Suprapubic skin (tissue), 3 donors: Measurements from ENCODE around the gene CST4.

ENCODE experiments used
- POLR2AphosphoS5 ChIP-seq, 3 donors: sonication (generic); formaldehyde crosslinking; IDR thresholded peaks; one replicate each; pipeline ENCODE4 v1.6.1; 2017; ENCODE audit warnings: antibody characterized with exemption in 3 of 3
- TF ChIP-seq, protein P1 (sequence below), 2 donors: fragments of 200-600 bp in 1 of 2; fragments of 450-650 bp in 1 of 2; sonication (generic) in 1 of 2; IDR thresholded peaks; one replicate each; pipeline ENCODE4 v1.5.1; 2016 to 2019; ENCODE audit warnings: antibody characterized with exemption in 2 of 2, mild to moderate bottlenecking in 1 of 2, moderate library complexity in 1 of 2

DNA sequence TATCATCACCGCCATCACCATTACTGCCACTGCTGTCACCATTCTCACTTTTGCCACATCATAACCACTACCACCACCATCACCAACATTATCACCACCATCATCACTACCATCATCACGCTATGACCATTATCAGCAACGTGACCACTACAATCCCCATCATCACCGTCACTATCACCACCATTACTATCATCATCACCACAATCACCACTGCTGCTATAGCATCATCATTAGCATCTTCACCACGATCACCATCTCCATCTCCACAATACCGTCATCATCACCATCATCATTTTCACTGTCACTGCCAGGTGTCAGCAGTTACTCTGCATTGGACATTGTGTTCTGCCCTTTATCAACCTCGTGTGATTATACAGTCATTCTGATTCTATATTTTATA, 19.0 kb downstream of the CST4 start:
- TF ChIP-seq, protein P1, sequence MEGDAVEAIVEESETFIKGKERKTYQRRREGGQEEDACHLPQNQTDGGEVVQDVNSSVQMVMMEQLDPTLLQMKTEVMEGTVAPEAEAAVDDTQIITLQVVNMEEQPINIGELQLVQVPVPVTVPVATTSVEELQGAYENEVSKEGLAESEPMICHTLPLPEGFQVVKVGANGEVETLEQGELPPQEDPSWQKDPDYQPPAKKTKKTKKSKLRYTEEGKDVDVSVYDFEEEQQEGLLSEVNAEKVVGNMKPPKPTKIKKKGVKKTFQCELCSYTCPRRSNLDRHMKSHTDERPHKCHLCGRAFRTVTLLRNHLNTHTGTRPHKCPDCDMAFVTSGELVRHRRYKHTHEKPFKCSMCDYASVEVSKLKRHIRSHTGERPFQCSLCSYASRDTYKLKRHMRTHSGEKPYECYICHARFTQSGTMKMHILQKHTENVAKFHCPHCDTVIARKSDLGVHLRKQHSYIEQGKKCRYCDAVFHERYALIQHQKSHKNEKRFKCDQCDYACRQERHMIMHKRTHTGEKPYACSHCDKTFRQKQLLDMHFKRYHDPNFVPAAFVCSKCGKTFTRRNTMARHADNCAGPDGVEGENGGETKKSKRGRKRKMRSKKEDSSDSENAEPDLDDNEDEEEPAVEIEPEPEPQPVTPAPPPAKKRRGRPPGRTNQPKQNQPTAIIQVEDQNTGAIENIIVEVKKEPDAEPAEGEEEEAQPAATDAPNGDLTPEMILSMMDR (IDR thresholded peaks at IDR 0.05), result no peak
- no peak for TF ChIP-seq POLR2AphosphoS5 (IDR thresholded peaks at IDR 0.05)
